Osteoblast (primary cell): ENCODE results near the gene SMOC1. TPM values are rescaled to one million over a fixed set of nuclear protein-coding genes. Genes with fewer than 3 reads are reported as not detected.

Source experiments
- DNase-seq: peaks from one replicate; pipeline ENCODE4 v3.0.0; 2011; ENCODE audit warnings: low spot score, mixed read lengths; ENCODE audit not compliant: insufficient read length; ENCODE audit errors: missing footprints
- H2AFZ ChIP-seq: 2 replicates; pipeline ENCODE4 v1.6.0; 2011; ENCODE audit warnings: mild to moderate bottlenecking, low read length
- H3K27ac ChIP-seq: 2 replicates; pipeline ENCODE4 v1.5.1; 2011; ENCODE audit warnings: mild to moderate bottlenecking, low read depth, low read length, moderate library complexity
- H3K27me3 ChIP-seq: 2 replicates; pipeline ENCODE4 v1.6.0; 2012; ENCODE audit warnings: mild to moderate bottlenecking, control low read depth, inconsistent platforms, low read length, moderate library complexity; ENCODE audit not compliant: insufficient read depth
- H3K36me3 ChIP-seq: 2 replicates; pipeline ENCODE4 v1.5.1; 2011; ENCODE audit warnings: mild to moderate bottlenecking, low read length, control low read depth, moderate library complexity; ENCODE audit not compliant: insufficient read depth
- H3K4me1 ChIP-seq: 2 replicates; pipeline ENCODE4 v1.5.1; 2011; ENCODE audit warnings: mild to moderate bottlenecking, low read length, control low read depth, moderate library complexity; ENCODE audit not compliant: insufficient read depth
- H3K4me2 ChIP-seq: 2 replicates; pipeline ENCODE4 v1.6.0; 2011; ENCODE audit warnings: mild to moderate bottlenecking, low read length; ENCODE audit not compliant: insufficient read depth
- H3K4me3 ChIP-seq: fragments of 200-600 bp; sonication (generic); 3 replicates; pipeline ENCODE4 v1.5.1; 2012; ENCODE audit warnings: mild to moderate bottlenecking, low read length, inconsistent platforms; ENCODE audit not compliant: insufficient read depth
- H3K79me2 ChIP-seq: 2 replicates; pipeline ENCODE4 v1.6.0; 2012; ENCODE audit warnings: mild to moderate bottlenecking, low read length, control low read depth, inconsistent platforms; ENCODE audit not compliant: insufficient read depth
- H3K9me3 ChIP-seq: 2 replicates; pipeline ENCODE4 v1.5.1; 2011; ENCODE audit warnings: low read depth, low read length, control low read depth
- H4K20me1 ChIP-seq: 2 replicates; pipeline ENCODE4 v1.6.0; 2012; ENCODE audit warnings: mild to moderate bottlenecking, low read length, control low read depth; ENCODE audit not compliant: insufficient read depth
- CTCF ChIP-seq: IDR thresholded peaks from 2 replicates; pipeline ENCODE4 v1.5.1; 2011; ENCODE audit warnings: mild to moderate bottlenecking, low read depth, low read length, moderate library complexity; ENCODE audit errors: extremely low read depth
- total RNA-seq: library from RNA; depleted of rRNA; stranded (reverse); fragments of >200 nt; gene quantifications from 2 replicates; pipeline ENCODE4 v1.2.3, GENCODE V29; 2012

Gene SMOC1
- total RNA-seq, 1 donor = 25.7 TPM

GRCh38 chr14:70078329-70078728 is 199.1 kb downstream of the SMOC1 start:
- no peak overlapping the region for H3K27ac ChIP-seq
- H2AFZ ChIP-seq = no peak overlapping the region
- H3K4me1 ChIP-seq = no peaks in the 10 kb centered on the region
- H3K4me3 ChIP-seq = no peak overlapping the region
- H3K36me3 ChIP-seq = no peaks in the 10 kb centered on the region
- H3K4me2 ChIP-seq = no peak overlapping the region
- no peaks in the 10 kb centered on the region for H4K20me1 ChIP-seq
- no peak for TF ChIP-seq CTCF
- no peak for DNase-seq
- H3K9me3 ChIP-seq = no peaks in the 10 kb centered on the region
- peaks cover 4% of the 10 kb centered on the region for H3K27me3 ChIP-seq
- no peaks in the 10 kb centered on the region for H3K79me2 ChIP-seq

DNA sequence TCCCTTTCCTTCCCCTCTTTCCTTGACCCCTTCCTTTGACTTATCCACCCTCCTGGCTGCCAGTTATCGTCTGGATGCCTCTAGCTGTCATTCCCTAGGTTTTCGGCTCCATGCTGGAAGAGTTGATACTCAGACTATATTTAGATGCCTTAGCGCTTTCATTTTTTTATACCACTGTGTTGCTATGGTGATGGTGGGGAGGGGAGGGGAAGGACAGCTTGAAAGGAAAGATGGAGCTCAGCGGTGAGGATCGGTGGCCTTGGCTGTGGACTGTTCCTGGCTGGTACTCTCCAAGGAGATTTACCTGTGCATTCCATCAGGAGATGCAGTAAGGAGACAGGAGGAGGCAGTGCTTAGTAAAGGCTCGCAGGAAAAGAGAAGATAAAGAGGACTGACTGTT is 200.9 kb downstream of the SMOC1 start:
- Histone ChIP-seq H3K27me3 (peaks cover 4% of the 10 kb centered on the region), H3K79me2 (no peaks in the 10 kb centered on the region), H4K20me1 (no peaks in the 10 kb centered on the region), H3K4me1 (no peaks in the 10 kb centered on the region), H3K27ac (no peak overlapping the region), H3K4me2 (no peak overlapping the region), H3K36me3 (no peaks in the 10 kb centered on the region), H2AFZ (no peak overlapping the region), H3K4me3 (no peak overlapping the region), H3K9me3 (no peaks in the 10 kb centered on the region)
- DNase-seq = no peak
- TF ChIP-seq CTCF = no peak

Other genes with a start within 250 kb of the SMOC1 start
- gene SRSF5, start 112.3 kb upstream of the SMOC1 start, total RNA-seq = 157 TPM in 2 replicates
- gene SLC10A1, start 82.2 kb upstream of the SMOC1 start, total RNA-seq = not detected in 2 replicates